HG02840 (cell line): ENCODE measurements around the gene RABGGTA.
A peak's percentile ranks its signal among the peaks of the same experiment; 100 is the strongest.

Experiments
- ATAC-seq: cut with Tn5 transposase; IDR thresholded peaks from one replicate; pipeline ENCODE4 v1.9.1; 2021; ENCODE audit warnings: mild to moderate bottlenecking, moderate library complexity, moderate number of reproducible peaks; ENCODE audit not compliant: unreplicated experiment, low FRiP score

RABGGTA gene, protein sequence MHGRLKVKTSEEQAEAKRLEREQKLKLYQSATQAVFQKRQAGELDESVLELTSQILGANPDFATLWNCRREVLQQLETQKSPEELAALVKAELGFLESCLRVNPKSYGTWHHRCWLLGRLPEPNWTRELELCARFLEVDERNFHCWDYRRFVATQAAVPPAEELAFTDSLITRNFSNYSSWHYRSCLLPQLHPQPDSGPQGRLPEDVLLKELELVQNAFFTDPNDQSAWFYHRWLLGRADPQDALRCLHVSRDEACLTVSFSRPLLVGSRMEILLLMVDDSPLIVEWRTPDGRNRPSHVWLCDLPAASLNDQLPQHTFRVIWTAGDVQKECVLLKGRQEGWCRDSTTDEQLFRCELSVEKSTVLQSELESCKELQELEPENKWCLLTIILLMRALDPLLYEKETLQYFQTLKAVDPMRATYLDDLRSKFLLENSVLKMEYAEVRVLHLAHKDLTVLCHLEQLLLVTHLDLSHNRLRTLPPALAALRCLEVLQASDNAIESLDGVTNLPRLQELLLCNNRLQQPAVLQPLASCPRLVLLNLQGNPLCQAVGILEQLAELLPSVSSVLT

DNA sequence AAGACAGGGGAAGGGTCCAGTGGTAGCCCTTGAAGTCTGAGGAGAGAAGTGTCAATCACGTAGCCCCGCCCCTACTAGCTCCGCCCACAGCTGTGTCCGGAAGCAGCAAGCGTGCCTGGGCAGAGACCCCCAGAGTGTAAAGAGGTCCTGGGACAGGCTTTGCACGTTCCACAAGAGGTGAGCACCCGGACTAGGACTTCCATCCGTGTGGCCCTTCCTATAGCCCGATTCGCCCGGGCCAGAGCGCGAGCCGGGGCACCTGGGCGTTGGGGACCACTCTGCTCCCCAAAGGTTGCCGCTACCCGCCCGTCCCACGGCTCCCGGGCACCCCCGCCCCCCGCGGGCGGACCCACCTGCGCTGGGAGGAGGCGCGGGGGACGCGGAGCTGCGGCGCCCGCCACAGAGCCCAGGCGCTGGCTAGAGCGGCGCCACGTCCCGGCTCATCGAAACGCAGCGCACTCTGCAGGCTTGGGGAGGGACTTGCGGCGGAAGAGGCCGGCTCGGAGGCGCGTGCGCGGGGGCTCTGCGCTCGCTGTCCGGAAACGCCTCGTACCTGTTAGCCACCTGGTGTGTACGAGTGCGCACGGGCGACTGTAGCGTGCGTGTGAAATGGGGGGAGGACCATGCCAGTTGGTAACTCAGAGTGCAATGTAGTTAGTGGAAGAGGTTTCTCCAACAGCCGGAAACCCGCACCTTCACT lies at the start of gene RABGGTA:
TSS of gene RABGGTA (minus strand) at position 464 of the 700 bp plus-strand sequence. CDS start 482 bp downstream, outside the sequence.
- peak; percentile 86 for ATAC-seq

DNA sequence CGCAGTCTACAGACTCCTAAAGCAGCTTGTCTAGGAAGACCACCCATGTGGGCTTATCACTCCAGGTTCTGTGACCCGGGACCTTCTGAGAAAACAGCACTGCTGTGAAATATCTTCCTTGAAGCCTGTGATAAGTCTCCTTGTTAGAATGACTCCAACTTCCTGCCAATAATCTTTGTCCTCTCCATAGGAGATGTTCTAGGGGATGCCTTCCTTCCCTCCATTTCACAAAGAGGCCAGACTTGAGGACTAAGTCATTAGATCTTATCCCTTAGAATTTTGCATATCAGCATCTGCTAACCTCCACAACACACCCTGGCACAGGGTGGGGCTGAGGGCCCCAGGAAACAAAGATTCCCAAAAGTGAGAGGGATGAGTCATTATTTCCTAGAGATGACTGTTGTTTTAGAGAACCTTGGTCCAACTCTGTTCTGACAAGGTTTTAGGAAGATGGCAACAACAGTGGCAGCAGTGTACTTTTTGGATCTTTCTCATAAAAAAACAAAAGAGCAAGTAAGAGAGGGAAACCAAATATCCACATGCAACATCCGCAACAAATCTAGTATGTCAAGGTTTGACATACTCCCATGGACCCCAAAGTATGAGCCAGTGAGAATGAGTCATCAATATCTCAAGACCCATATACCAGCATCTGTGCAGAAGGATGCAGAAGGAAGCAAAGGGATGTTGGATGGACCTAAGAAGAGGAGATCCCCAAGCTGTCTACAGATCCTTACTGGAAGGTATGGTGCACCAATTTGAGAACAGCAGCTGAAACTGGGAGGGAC lies 45.9 kb upstream of the RABGGTA start:
- ATAC-seq, result no peak

DNA sequence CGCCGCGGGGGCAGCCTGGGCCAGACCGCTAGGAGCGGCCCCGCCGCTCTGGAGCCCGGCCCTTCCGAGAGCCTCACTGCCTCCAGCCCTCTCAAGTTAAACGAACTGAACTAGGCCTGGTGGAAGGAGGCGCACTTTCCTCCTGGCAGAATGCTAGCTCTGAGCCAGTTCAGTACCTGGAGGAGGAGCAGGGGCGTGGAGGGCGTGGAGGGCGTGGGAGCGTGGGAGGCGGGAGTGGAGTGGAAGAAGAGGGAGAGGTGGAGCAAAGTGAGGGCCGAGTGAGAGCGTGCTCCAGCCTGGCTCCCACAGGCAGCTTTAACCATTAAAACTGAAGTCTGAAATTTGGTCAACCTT lies 45.2 kb upstream of the RABGGTA start:
- no peak for ATAC-seq

DNA sequence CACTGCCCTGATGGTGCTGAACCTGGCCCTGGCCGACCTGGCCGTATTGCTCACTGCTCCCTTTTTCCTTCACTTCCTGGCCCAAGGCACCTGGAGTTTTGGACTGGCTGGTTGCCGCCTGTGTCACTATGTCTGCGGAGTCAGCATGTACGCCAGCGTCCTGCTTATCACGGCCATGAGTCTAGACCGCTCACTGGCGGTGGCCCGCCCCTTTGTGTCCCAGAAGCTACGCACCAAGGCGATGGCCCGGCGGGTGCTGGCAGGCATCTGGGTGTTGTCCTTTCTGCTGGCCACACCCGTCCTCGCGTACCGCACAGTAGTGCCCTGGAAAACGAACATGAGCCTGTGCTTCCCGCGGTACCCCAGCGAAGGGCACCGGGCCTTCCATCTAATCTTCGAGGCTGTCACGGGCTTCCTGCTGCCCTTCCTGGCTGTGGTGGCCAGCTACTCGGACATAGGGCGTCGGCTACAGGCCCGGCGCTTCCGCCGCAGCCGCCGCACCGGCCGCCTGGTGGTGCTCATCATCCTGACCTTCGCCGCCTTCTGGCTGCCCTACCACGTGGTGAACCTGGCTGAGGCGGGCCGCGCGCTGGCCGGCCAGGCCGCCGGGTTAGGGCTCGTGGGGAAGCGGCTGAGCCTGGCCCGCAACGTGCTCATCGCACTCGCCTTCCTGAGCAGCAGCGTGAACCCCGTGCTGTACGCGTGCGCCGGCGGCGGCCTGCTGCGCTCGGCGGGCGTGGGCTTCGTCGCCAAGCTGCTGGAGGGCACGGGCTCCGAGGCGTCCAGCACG lies 44.6 kb upstream of the RABGGTA start:
- no peak for ATAC-seq

DNA sequence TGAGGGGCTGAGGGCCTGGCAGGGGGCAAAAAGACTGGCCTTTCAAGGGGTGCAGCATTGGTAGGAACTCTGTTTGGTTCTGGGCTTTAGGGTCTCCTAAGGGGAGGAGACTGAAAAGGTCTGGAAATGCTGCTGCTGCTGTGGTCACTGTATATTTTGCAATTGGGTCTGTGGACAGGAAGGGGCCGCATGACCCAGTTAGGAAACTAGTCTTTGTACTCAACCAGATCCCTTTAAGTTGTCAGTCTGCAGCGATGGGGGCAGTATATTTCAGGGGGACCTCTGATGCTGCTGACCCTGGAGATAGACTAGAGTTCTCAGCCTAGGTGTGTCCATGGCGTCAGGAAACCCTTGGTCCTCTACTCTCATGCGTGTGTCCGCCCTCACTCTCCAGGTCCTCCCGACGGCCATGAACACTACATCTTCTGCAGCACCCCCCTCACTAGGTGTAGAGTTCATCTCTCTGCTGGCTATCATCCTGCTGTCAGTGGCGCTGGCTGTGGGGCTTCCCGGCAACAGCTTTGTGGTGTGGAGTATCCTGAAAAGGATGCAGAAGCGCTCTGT lies 43.9 kb upstream of the RABGGTA start:
- no peak for ATAC-seq

DNA sequence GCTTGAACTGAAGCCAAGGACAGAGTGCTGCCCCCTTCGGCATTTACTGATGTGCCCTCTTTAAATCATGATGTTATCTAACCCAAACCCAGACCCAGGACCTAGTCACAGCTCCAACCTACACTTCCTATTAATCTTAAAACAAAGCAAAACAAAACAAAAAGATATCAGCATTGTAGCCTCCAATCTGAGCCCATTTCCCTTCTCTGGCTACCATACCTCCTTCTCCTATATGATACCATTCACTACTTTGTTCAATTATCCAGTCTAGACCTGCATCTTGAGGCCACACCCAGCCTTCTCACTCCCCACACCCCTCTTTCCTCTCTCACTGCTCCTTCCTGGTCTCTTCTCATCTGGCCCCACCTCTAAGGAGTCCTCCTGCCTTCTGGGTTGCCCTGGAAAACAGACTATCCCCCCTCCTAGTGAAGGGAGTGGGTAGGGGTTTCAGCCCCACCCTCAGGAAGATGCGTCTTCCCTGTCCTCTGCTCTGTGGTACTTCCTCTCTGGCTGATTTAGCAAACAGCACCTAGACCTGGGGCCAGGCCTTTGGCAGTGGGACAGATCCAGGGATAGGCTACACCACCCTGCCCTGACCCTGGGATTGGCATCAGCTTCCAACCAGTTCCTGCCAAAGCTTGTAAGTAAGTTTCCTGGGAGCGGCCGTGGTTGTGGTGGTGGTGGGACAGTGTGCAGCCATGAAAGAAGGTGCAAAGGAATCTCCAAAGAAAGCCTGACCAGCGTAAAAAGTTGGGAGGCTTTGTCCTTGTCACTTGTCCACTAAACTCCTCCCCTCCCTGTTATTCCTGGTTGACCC lies 43.2 kb upstream of the RABGGTA start:
- no peak for ATAC-seq

DNA sequence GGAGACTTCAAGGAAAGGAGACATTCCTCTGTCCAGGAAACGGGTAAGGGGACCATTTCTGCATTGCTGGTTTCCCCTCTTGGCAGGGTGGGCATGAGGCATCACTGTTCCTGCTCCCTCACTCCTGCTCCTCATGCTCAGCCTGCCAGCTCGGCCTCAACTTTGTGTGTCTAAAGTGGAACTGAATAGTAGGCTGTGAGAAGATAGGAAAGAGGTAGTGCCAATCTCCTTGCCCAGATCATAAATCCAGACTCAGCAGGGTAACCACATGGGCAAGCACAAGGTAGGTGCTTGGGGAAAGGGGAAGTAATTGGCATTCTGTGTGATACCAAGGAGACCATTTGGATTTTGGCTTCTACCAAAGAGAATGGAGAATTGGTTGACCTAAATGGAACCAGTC lies 42.5 kb upstream of the RABGGTA start:
- no peak for ATAC-seq

DNA sequence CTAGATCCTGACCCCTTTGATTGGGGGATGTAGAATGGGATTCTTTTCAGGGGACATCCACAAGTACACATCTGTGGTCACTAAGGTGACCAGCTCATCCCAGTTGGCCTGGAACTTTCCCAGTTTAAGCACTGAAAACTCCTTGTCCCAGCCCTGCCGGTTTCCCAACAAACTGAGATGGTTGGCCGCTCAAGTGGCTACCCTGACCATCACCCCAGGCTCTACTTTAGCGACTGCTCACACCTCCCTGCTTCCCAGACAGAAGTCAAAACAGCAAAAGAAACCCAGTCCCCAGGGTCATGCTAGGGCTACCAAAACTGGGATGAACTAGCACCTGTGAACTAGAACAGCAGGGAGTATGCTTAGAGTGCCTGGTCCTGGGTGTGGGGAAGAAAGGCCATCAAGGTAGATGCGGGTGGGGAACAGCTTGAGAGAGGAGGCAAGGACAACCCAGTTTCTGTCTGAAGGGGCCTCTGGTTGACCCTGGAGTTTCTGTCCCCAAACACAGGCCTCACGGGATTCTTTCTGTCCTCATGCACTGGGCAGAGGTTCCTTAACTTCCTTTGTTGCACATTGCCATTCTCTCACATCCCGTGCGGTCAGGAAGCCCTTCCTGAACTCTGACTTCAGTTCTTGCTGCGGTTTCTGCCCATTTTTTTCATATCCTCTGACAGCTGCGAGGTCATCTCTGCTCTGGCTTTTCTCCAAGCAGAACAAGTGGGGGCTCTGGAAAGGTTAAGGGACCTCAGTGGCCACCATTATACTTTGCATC lies 41.5 kb upstream of the RABGGTA start:
- no peak for ATAC-seq

DNA sequence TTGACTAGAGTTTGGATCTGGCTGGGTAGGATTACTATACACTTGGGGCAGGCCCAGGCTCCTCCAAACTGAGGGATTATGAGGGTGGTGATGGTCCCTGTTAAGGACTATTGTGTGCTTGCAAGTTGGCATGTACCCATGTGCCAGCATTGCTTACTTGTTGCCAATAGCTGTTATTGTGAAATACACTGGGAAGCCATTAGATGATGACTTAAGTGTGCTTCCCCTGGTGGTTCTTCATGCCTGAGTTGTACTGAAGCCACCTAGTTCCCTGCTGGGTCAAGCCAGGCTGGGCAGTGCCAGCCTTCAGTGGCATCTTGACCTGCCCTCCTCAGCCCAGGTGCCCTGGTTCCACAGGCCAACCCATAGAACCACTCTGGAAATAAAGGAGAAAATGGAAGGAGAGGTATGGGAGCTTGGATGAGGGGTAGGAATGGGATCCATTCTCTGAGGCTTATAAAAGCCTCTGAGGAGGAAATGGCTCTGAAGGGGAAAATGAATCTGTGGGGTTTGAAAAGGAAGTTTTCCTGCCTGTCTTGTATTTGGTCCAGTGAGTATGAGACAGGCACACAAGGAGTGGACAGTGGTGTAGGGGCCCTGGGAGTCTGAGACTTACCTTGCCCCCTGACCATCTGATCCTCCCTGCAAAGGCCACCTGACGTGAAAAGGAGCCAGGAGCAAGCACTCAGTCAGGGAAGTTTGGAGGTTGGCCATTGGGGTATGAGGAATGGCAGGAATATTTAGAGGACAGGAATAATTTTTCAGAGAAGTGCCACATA lies 40.6 kb upstream of the RABGGTA start:
- ATAC-seq, result no peak

DNA sequence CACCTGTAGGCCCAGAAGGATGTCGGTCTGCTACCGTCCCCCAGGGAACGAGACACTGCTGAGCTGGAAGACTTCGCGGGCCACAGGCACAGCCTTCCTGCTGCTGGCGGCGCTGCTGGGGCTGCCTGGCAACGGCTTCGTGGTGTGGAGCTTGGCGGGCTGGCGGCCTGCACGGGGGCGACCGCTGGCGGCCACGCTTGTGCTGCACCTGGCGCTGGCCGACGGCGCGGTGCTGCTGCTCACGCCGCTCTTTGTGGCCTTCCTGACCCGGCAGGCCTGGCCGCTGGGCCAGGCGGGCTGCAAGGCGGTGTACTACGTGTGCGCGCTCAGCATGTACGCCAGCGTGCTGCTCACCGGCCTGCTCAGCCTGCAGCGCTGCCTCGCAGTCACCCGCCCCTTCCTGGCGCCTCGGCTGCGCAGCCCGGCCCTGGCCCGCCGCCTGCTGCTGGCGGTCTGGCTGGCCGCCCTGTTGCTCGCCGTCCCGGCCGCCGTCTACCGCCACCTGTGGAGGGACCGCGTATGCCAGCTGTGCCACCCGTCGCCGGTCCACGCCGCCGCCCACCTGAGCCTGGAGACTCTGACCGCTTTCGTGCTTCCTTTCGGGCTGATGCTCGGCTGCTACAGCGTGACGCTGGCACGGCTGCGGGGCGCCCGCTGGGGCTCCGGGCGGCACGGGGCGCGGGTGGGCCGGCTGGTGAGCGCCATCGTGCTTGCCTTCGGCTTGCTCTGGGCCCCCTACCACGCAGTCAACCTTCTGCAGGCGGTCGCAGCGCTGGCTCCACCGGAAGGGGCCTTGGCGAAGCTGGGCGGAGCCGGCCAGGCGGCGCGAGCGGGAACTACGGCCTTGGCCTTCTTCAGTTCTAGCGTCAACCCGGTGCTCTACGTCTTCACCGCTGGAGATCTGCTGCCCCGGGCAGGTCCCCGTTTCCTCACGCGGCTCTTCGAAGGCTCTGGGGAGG lies 39.5 kb upstream of the RABGGTA start, which contains the start of gene LTB4R:
TSS of gene LTB4R (plus strand) at position 857 of the 959 bp plus-strand sequence. CDS start 4,150 bp downstream, outside the sequence.
- ATAC-seq, result peak; percentile 64

DNA sequence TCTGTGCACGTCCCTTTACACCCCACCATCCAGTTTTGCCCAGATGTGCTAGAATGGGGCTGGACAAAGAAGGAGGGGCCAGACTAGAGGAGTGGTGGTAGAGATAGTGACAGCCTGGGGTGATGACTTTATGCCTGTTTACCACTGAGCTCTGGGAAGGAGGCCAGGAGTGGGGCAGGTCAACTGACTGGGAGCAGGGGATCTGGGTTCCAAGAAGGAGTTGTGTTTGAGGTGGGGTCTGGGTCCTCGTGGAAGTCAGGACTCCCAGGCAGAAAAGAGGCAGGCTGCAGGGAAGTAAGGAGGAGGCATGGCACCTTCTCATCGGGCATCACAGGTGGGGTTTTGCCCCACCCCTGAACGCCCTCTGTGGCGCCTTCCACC lies 38.9 kb upstream of the RABGGTA start:
- ATAC-seq, result no peak

DNA sequence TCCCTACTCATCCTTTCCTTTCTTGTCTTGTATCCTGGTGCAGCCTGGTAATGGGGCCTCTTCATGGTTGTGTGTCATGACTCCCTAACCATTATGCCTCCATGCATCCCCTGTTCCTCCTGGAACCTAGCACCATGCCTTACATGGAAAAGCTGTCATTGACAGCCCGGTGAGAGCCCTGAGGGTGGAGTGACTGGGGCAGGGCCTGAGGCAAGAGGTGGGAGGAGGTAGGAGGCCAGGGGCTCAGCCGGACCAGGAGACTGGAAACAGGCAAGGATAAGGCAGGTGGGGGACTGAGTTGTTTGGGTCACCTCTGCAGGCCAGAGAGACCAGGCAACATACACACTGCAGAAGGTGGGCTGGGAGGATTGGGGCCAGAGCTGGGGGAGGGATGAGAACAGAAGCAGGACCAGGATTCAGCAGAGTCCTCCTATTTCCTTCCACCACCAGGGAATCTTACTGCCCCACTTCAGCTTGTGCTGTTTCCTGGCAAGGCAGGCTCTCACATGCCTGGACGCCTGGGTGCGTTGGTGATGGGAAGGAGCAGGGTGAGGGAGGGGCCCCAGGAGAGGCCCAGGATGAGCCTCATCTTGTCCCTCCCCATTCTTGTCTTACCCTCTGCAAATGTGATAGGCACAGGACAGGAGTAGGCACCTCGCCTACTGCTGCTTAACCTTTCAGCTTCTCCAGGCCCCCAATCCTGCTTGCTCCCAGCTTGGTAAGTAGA lies 38.3 kb upstream of the RABGGTA start, which contains the start of gene LTB4R2:
TSS of gene LTB4R2 (plus strand) at position 603 of the 727 bp plus-strand sequence. CDS start 525 bp downstream, outside the sequence.
- ATAC-seq, result no peak

DNA sequence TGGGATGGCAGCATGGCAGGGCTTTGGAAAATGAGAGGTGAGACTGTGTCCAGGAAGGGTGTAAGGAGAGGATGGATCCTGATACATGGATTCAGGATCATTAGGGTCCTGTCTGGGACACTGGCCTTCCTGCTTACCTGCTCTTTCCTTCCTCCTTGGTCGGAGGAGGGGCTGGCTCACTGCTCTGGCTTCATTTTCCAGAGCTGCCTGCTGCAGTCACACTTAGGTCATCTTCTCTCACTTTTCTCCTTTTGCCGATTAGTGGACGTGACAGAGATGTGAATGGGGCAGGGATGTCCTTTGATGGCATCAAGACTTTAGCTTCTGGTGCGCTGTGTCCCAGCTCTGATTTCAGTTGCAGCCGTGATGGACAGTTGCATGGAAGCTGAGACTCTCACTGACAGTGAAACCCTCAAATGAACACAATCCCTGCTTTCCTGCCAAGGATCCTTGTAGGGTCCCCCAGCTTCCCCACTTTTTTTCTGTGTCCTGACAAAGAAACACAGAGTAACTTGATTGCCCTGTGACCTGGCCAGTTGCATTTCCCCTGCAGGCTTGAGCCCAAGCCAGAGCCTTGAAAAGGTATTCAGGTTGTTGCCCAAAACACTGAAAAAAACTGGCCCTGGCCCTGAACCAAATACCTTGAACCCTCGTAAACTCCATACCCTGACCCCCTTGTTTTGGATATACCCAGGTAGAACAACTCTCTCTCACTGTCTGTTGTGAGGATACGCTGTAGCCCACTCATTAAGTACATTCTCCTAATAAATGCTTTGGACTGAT lies 37.1 kb upstream of the RABGGTA start:
- no peak for ATAC-seq

DNA sequence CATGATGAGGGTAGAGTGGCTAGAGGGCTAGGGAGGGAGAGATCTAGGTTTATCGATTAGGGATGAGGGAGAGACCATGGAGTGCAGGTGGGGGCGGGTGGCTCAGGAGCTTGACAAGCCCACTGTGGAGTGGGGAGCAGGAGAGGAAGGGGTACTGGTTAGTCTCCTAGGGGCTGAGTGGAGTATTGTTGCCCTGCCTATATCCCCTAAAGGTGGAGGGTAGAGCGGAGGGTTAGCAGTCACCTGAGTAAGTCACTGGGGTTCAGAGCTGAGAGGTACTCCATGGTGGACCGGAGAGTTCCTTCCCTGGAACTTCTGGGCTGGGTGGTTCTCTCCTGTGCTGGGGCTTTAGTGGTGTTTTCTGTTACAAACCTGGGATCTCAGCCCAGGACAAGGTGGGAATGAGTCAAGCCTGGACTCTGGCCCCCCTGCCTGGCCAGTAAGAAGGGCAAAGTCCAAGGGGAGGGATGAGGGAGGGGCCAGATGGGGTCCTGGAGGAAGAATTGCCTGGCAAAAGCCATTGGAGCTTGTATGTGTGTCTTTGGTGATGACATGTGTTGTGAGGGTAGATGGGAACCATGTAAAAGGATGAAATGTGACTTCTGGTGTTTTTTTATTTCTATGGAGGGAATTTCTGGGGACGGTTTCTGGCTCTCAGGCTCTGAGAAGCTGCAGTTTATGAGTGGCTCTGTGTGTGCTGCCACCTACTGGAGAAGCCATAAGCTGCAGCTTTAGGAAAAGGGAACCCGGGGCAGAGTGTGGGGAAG lies 36.4 kb upstream of the RABGGTA start, which contains the start of gene CIDEB:
TSS of gene CIDEB (minus strand) at position 403 of the 767 bp plus-strand sequence. CDS start at position 284, 119 bp downstream.
- ATAC-seq, result no peak
